Hepatic stellate cell (primary cell): ENCODE data around the gene CYSTM1.

Experiments used
- DNase-seq: peaks from one replicate; pipeline ENCODE4 v3.0.0; 2011; ENCODE audit warnings: low spot score

CYSTM1 gene

DNA sequence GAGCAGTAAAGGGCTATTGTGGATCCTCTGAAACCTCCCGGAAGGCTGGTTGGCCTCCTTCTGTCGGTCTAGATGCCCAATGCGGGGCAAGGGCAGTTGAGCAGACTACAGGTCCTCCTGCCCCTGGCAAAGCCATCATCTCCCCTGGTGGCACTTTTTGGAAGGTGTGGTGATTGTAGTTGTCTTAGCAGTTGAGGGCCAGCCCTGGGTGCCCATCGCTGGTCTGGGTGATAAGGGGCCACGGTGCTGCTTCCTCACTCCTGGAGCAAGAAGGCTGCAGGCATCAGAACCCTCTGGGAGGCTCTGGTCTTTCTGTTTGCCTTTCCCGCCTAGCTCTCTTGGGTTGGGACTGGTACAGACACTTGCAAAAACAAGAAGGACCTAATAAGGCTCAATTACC is 63.8 kb downstream of the CYSTM1 start:
- DNase-seq = no peak

DNA sequence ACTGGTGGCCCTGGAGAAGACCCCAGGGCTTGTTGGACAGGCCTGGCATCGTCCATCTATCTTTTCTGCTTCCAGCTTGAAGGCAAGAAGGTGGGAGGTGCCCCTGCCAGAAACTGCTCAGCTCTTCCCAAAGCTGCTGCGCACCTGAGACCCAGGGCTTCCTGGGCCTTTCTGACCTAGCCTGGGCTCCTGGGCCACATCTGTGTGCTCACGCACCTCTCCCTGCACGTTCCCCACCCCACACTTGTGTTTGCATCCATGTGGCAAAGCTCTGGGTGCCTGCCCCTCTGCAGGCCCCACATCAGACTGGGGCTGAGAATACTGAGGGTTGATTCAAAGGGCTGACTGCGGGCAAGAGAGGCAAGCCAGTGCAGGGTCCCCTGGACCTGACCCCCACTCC is 64.5 kb downstream of the CYSTM1 start:
- DNase-seq = no peak

DNA sequence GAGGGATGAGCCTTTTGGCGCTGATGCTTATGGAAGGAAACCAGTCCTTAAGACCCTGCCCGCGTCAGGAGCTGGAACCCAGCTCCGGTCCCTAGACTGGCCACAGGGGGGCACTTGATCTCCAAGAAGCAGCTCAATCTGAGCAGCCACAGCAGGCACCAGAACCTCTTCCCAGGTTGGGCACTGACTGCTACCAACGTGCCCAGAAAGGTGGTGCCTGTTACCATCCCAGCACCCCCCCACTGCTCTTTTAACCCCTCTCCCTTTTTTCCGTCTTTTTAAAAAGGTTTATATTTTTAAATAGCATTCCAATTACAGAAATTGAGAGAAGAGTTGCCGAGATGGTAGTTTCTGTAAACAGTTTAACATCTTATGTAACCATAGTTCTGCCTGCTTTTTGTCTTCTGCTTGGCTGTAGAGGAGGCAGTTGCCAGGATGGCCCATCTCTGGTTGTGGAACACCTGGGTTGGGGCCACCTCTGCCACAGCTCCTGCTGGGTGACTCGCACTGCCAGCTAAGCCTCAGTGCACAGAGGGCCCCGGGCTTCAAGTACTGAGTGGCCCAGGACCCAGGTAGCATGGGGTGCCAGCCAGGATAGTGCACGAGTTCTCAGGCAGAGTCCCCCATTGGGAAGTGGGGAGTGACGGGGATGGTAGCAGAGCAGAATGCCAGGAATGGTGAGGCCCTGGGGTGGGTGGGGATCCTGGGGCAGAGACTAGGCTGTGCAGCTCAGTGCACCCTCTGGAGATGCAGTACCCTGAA is 65.1 kb downstream of the CYSTM1 start:
- peak; percentile 64 for DNase-seq

DNA sequence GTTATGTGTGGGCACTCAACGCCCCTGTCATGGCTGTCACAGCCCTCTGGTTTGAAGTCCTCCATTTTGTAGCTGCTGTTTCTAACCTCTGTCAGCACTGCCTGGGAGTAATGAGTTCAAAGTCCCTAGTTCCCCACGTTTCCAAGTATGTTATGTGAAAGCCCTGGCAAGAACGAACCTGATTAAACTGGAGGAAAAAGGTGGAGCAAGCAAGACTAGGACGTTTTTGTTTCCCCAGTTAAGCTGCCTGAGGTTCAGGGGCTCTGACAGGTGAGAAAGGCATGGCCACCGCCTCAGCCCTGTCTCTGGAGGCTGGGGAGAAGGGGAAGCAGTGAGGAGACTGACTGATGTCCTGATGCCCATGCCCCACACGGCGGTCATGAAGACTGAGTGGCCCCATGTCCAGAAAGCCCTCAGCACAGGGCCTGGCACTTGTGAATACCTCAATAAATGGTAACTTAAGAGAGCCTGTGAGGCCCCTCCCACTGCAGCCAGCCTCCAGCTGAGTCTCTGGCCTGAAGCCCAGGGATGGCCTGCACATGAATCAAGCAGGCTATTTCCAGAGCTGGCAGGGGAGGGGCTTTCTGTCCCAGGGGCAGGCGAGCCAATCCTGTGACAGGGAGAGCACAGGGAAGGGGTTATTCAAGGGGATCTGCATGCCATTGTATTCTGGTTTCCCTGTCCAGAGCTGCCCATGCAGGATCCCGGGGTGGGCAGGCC is 66.2 kb downstream of the CYSTM1 start:
- DNase-seq = peak; percentile 91

DNA sequence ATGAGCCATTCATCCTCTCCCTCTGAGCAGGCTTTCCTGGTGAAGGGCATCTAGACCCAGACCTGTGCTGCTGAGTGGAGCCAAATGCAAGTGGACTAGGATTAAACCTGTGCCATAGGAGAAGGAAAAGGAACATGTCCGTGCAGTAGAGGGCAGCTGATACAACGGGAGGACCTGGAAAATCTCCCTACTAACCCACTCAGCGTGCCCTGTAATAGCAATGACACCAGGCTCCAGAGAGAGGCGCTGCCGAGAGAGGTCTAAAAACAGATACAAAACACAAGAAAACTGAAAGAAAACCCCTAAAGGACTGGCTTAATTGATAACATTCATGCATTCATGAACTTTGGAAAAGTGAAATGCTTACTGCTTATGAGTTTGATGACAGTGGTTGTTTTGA is 67.1 kb downstream of the CYSTM1 start:
- no peak for DNase-seq

DNA sequence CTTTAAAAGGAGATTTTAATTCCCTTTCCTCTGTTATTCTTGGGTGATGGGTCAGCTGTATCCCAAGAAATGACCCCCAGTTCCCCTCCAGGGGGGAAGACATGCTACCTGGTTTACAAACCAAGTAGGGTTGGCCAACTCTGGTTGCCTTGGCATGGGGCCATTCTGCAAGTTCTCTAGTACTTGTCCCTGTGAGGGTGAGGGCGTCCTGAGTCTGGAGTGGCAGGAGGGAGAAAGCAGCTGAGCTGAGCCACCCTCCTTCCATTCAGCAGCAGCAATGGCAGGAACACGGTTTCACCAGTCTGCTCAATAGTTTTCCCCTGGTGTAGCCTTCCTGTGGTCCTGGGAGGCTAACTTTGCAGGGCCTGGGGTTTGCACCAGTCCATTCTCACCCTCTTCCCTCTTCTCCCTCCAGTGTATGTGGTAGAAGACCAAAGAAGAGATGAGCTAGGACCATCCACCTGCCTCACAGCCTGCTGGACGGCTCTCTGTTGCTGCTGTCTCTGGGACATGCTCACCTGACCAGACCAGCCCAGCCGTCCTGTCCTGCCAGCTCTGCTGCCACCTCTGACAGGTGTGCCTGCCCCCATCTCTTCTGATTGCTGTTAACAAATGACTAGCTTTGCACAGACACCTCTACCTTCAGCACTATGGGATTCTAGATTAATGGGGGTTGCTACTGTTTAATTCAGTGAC is 68.0 kb downstream of the CYSTM1 start:
- no peak for DNase-seq

DNA sequence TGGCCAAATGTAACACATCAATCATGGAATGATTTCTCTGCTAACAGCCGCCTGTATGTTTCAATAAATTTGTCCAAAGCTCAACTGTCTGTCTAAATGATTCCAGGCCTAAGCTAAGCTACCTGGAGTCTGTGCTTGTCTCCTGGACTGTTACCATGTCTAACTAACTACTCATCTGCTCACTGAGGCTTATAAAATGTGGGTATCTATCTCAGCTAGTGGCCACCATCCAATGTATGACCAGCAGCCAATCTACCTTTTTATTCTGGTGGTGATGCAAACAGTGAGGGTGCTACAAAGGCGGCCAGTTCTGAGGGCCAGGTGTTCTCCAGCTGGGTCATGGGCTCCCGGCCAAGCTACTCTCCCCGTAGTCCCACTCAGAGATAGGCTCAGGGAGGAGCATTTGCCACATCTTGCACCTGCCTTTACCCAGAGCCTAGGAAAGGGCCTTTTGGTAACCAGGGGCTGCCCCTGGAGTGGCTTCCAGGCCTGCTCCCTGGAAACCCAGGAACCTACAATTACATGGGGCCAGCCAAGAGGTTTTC is 68.8 kb downstream of the CYSTM1 start:
- no peak for DNase-seq

DNA sequence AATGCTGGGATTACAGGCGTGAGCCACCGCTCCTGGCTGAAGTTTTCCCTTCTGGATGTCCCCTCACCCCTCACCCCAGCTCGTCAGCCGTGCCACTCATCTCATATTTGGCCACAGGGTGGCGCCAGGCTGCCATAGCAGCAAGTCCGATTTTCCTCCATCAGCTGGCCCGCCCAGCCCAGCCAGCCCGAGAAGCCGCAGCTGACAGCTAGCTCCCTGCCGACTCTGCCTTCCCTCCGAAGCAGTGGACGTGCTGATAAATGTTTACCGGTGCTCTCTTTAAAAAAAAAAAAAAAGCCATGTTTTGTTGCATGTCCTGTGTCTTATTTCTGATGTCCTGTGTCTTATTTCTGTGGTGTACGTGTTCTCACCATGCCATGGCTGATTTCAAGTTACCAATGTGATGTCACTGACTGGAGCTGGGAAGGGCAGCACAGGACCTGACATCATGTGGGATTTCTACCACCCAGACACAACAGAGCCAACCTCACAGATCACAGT is 69.6 kb downstream of the CYSTM1 start:
- peak; percentile 69 for DNase-seq

DNA sequence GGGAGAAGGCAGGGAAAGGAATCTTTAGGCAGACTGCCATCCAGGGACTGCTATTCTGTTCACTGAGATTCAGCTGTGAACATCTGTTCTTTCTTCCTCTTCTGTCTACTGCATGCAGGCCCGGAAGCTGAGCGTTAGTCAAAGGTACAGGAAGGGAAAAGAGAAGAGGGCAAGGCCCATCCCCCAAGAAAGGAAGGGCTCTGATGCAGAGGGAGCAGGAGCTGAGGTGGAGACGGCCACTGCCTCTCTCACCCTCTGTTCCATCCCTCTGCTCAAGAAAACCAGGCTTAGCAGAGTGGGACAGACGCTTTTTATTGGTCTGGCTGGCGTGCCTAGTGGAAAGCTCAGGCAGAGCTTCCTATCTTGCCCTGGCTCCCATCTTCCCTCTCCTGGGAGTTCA is 70.4 kb downstream of the CYSTM1 start:
- DNase-seq = no peak

DNA sequence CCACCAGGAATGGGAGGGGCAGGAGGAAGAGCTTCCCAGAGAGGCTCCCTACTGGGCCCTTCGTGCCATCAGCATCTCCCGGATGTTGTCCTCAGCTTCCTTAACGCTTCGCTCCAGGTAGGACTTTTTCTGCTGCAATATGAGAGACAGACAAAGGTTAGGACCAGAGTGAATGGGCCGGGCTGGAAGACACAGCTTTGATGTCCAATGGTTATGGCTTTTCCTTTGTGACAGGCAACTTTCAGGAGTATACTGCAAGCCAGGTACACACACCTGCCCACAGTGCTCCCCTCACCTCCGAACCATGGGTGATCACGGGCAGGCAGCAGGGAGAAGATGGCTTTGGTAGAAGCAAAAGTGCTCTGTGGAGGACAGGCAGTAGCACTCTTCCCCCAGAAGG is 70.9 kb downstream of the CYSTM1 start:
- DNase-seq = no peak

DNA sequence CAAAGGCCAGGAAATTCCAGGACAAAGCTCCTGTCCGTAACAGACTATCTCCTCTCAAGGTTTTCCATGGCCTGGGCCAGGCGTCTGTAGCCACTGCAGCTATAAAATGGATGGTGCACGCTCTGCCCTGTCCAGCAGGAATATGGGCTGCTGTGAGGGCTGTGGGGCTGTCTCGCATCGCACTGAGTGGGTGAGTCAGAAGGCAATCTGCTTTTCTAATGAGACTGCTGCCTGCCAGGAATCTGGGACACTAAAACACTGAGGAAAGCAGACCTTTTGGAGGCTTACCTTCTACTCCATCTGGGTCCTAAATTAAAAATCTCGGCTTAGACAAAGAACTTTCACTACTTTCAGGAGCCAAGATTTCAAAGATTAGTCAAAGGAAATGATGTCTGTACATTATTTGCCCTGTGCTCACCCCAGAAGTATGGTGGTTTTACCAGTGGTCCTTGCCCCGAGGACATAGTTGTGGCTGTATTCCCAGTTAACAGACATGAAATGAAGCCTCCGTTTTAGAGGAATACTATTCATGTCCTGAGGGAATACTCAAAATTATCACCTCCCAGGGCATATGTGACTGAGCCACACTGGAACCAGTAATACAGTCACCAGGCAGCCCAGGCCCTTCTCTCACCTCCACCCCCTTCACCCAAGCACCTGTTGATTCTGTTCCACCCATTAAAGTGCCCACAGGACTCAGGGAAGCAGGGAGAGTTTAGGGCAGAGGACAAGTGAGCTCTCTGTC is 71.6 kb downstream of the CYSTM1 start:
- peak; percentile 75 for DNase-seq

DNA sequence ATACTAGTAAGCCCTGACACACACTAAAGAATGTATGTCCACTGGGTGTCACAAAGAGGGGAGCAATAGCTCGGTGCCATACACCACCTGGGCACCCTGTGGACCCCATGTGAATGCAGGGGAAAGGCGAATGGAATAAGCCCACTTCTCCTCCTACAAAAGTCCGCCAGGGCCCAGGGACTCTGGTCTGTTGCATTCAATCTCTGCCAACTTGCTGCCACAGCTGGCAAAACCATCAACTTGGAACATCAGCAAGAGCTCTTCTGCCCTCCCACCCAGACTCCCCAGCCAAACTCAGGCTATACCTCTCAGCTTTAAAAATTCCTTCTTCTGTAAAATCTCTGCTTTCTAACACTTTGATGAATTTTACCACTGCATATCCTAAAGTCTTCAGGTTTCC is 73.4 kb downstream of the CYSTM1 start:
- no peak for DNase-seq

DNA sequence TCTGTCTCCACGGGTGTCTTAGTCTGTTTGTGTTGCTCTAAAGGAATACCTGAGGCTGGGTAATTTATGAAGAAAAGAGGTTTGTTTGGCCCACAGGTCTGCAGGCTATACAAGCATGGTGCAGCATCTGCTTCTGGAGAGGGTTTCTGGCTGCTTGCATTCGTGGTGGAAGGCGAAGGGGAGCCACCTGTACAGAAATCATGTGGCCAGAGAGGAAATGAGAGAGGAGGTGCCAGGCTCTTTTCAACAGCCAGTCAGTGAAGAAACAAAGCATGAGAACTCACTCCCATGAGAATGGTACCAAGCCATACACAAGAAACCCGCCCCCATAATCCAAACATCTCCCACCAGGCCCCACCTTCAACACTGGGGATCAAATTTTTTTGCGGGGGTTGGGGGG is 74.5 kb downstream of the CYSTM1 start:
- no peak for DNase-seq

DNA sequence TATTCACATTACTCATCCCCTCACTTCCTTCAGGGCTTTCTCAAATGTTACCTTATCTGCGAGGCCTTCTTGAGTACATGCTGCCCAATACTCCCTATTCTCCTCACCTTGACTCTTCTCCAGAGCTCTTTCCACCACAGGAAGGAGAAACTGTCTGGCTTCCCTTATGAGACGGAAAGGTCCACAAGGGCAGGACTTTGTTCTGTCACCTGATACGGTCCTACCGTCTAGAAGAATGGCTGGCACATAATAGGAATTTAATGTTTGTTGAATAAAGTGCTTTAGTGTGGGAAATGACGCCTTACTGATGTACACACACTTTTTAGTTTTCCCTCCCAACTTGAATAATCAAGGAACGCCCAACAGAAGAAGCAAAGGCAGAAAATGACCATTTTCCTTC is 75.4 kb downstream of the CYSTM1 start:
- DNase-seq = no peak

DNA sequence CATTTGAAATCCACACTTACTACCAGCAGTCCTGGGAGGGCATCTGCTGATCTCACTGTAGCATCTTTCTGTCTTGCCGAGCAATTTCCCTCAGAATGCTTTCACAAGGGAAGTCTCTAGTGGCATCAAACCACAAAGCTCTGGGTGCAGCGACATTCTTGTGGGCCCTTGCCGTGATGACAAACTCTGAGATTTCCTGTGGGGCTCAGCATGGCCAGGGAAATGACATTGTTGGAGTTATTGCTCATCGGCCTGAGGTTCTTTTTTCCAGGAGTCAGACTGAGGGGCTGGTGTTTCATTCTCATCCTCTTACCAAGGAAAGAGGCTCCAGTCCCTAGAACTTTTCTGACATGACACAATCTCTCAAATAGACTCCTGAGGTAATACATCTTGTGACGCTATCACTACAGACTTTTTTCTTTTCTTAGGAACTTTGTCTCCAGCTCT is 76.6 kb downstream of the CYSTM1 start:
- DNase-seq = peak; percentile 85

DNA sequence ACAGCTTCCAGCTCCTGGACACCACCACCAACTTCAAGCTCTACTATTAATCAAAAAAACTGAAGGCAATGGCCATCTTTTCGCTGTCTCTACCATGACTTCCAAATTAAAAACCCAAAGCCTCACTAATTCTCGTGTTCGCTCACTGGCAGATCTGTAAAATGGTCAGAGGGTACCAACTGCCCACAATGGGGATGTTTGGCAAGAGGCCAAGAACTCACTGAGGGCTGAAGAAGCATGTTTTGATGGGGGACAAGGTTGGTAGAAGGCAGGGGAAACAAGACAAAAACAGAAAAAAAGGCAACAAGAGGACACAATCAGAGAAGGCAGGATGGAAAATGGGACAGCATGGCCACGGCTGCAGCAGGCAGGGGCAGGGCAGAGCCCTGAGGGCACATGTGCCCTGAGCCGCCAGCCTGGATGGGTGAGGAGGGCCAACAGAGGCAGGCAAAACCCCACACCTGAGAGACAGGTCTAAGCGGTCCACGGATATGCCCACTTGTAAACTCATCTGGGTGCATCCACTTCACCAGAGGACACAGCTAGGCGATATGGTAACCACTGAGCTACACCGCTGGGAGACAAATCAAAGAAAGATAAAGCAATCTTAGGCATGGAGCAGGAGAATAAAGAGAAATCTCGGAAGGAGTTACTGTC is 77.6 kb downstream of the CYSTM1 start:
- no peak for DNase-seq

DNA sequence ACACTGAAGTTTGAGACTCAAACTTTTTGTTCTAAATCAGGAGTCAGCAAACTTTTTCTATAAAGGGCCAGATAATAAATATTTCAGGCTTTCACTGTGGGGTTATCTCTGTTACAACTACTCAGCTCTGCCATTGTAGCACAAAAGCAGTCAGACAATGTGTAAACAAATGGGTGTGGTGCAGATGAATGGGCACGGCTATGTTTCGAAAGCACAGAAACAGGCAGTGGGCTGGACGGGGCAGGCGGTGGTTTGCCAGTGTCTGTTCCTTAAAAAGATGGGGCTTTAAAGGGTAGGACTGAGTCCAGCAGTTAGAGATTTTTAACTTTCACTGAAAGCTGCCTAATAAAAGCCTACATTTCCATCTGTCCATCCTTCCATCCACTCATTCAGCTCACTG is 79.0 kb downstream of the CYSTM1 start:
- DNase-seq = no peak

DNA sequence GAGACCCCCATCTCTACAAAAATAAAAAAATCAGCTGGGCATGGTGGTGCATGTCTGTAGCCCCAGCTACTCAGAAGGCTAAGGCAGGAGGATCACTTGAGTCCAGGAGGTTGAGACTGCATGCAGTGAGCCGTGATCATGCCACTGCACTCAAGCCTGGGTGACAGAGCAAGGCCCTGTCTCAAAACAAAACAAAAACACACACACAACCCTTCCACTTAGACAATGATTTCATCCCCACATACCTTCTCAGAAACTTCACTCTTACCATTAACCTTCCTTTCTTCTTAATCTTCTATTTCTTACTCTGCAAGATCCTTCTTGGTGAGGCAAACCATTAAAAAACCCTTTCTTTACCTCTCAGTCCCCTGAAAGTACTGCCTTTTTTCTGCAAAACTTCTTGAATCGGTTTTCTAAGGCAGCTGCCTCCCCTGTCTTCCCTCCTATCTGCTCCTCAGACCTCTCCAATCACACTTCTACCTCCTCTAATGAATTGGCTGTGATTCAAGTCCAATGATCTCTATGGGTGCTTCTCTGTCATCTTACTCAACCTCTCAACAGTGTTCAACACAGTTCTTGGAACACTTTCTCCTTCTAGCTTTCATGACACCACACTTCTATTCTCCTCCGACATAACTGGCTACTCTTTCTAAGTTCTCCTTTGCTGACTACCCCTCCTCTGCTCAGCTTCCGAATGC is 80.6 kb downstream of the CYSTM1 start:
- no peak for DNase-seq

DNA sequence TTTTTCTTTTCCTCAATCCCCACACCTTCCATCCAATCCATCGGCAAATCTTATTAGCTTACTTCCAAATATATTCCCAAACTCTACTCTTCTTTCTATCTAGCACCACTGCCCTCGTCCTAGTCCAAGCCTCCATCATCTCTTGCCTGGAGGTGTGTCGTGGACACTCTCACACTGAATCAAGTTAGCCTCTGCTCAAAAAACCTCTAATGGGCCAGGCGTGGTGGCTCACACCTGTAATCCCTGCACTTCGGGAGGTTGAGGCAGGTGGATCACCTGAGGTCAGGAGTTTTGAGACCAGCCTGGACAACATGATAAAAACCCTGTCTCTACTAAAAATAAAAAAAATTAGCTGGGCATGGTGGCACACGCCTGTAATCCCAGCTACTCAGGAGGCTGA is 81.7 kb downstream of the CYSTM1 start:
- no peak for DNase-seq

DNA sequence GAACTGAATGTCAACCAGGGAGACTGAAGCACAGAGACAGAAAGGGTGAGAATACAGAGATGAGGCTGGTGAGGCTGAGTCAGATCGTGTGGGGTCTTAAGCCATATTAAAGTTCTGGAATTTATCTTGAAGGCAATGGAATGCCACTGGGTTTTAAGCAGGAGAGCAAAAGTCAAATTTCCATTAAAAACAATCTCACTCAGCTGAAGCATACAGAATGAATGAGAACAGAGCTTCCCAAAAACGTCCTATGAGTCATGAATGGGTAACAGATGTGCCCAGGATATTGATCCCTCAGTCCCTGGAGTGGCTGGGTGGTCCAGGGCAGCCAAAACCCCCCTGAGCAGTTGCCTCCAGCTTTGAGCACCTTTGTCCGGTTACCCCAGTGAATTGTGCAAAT is 83.0 kb downstream of the CYSTM1 start:
- DNase-seq = peak; percentile 60

DNA sequence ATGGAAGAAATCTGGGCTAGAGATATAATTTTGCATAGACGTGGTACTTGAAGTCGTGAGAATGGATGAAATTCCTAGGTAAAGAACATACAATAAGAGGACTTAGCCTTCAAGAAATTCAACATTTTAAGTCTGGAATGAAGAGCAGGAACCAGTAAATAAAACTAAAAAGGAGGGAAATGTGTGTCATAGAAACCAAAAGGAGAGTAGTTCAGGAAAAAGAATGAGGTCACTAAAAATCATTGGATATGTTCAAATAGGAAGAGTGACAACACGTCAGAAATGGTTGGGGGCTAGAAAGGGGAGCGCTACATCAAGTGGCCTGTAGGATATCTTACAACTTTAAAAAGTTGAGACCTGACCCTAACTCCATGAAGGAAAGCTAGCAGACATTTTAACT is 83.9 kb downstream of the CYSTM1 start:
- DNase-seq = no peak
